Progenitor cell of endocrine pancreas (in vitro differentiated cells): ENCODE measurements around the gene APOL5. TPM values are rescaled to one million over a fixed set of nuclear protein-coding genes. Genes with fewer than 3 reads are reported as not detected.
A peak's percentile ranks its signal among the peaks of the same experiment; 100 is the strongest.

Experiments
- DNase-seq: peaks from one replicate; pipeline ENCODE4 v3.0.0; 2021; ENCODE audit warnings: low spot score; ENCODE audit not compliant: unreplicated experiment
- H3K27ac Mint-ChIP-seq: 2 replicates; pipeline ENCODE4 v1.8.0; 2021; ENCODE audit warnings: mild to moderate bottlenecking, moderate library complexity, mixed read lengths
- H3K27me3 Mint-ChIP-seq: 2 replicates; pipeline ENCODE4 v1.8.0; 2021; ENCODE audit warnings: mixed read lengths
- H3K36me3 Mint-ChIP-seq: 2 replicates; pipeline ENCODE4 v1.8.0; 2022; ENCODE audit warnings: mixed read lengths; ENCODE audit not compliant: insufficient read depth
- H3K4me1 Mint-ChIP-seq: 2 replicates; pipeline ENCODE4 v1.8.0; 2021; ENCODE audit warnings: low read depth, mixed read lengths
- H3K4me3 Mint-ChIP-seq: 2 replicates; pipeline ENCODE4 v1.8.0; 2021; ENCODE audit warnings: low read depth, mild to moderate bottlenecking, moderate library complexity, mixed read lengths
- H3K9me3 Mint-ChIP-seq: 2 replicates; pipeline ENCODE4 v1.8.0; 2021; ENCODE audit warnings: low read depth, mixed read lengths
- CTCF ChIP-seq: fragments of 200-600 bp; sonication (generic); IDR thresholded peaks from one replicate; pipeline ENCODE4 v1.5.0; 2021; ENCODE audit warnings: antibody characterized with exemption, mild to moderate bottlenecking; ENCODE audit not compliant: unreplicated experiment
- total RNA-seq: library from RNA; stranded (reverse); gene quantifications from 2 replicates; pipeline ENCODE4 v1.2.1, GENCODE V29; 2021

APOL5 gene
- total RNA-seq, 1 donor from 2014 or later = not detected

GRCh38 chr22:35758394-35758793 is 40.7 kb downstream of the APOL5 start:
- TF ChIP-seq CTCF = no peak
- peaks cover 12% of the 10 kb centered on the region for H3K4me1 Mint-ChIP-seq
- H3K4me3 Mint-ChIP-seq = no peak overlapping the region
- H3K27me3 Mint-ChIP-seq = no peaks in the 10 kb centered on the region
- DNase-seq = no peak
- no peak overlapping the region for H3K27ac Mint-ChIP-seq
- no peaks in the 10 kb centered on the region for H3K9me3 Mint-ChIP-seq
- peaks cover 36% of the 10 kb centered on the region for H3K36me3 Mint-ChIP-seq

- peak overlapping the region; percentile 67 for H3K27ac Mint-ChIP-seq
- H3K27me3 Mint-ChIP-seq = no peaks in the 10 kb centered on the region
- DNase-seq = no peak
- TF ChIP-seq CTCF = peak; percentile 38
- no peak overlapping the region for H3K4me3 Mint-ChIP-seq
- H3K9me3 Mint-ChIP-seq = no peaks in the 10 kb centered on the region
- H3K36me3 Mint-ChIP-seq = peaks cover 30% of the 10 kb centered on the region
- peaks cover 17% of the 10 kb centered on the region for H3K4me1 Mint-ChIP-seq
Observed at GRCh38 chr22:35761037-35761436, 43.4 kb downstream of the APOL5 start.

- Mint-ChIP-seq H3K27me3 (no peaks in the 10 kb centered on the region), H3K9me3 (no peaks in the 10 kb centered on the region), H3K27ac (peak overlapping the region; percentile 43), H3K4me1 (peaks cover 7% of the 10 kb centered on the region), H3K36me3 (peaks cover 6% of the 10 kb centered on the region), H3K4me3 (no peak overlapping the region)
- no peak for DNase-seq
- TF ChIP-seq CTCF = no peak
Observed at GRCh38 chr22:35766654-35767580, 49.2 kb downstream of the APOL5 start.

GRCh38 chr22:35769974-35770373 is 52.3 kb downstream of the APOL5 start:
- Mint-ChIP-seq H3K36me3 (peaks cover 4% of the 10 kb centered on the region), H3K9me3 (no peaks in the 10 kb centered on the region), H3K4me1 (peaks cover 5% of the 10 kb centered on the region), H3K27ac (no peak overlapping the region), H3K4me3 (no peak overlapping the region), H3K27me3 (no peaks in the 10 kb centered on the region)
- no peak for TF ChIP-seq CTCF
- no peak for DNase-seq

DNA sequence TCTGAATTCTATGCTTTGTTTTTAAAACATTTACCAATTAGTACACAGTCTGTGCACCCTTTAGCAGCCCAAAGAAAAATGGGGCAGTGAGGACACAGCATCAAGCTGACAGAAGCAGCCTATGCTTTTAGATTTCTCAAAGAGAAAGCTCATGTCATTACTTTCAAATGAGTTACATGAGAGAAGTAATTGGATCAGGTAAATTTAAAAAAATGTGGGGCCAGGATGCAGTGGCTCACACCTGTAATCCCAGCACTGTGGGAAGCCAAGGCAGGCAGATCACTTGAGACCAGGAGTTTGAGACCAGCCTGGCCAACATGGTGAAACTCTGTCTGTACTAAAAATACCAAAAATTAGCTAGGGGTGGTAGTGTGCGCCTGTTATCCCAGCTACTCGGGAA is 57.7 kb downstream of the APOL5 start:
- Mint-ChIP-seq H3K27me3 (no peaks in the 10 kb centered on the region), H3K9me3 (no peaks in the 10 kb centered on the region), H3K27ac (peak overlapping the region; percentile 56), H3K4me3 (no peak overlapping the region), H3K4me1 (peaks cover 8% of the 10 kb centered on the region), H3K36me3 (peaks cover 11% of the 10 kb centered on the region)
- no peak for TF ChIP-seq CTCF
- DNase-seq = no peak
